GM23248 (cell line): ENCODE data around the gene MCF2L. TPM values are rescaled to one million over a fixed set of nuclear protein-coding genes. Genes with fewer than 3 reads are reported as not detected.
A peak's percentile ranks its signal among the peaks of the same experiment; 100 is the strongest.

Source experiments
- DNase-seq: peaks from one replicate; pipeline ENCODE4 v3.0.0-alpha.2; 2015
- H2AFZ ChIP-seq: fragments of 200-600 bp; sonication (generic); 2 replicates; pipeline ENCODE4 v1.6.1; 2016; ENCODE audit warnings: antibody characterized with exemption
- H3F3A ChIP-seq: fragments of 200-600 bp; sonication (generic); 2 replicates; pipeline ENCODE4 v1.6.1; 2016; ENCODE audit warnings: mild to moderate bottlenecking, antibody characterized with exemption, mixed run types; ENCODE audit not compliant: insufficient read depth
- H3K27ac ChIP-seq: fragments of 200-600 bp; sonication (generic); 2 replicates; pipeline ENCODE4 v1.5.1; 2016; ENCODE audit warnings: mild to moderate bottlenecking
- H3K27me3 ChIP-seq: fragments of 200-600 bp; sonication (generic); replicated peaks from 2 replicates; pipeline ENCODE4 v1.6.1; 2016; ENCODE audit warnings: mild to moderate bottlenecking; ENCODE audit not compliant: insufficient read depth
- H3K36me3 ChIP-seq: fragments of 200-600 bp; sonication (generic); 2 replicates; pipeline ENCODE4 v1.6.1; 2016; ENCODE audit warnings: low read depth, mild to moderate bottlenecking
- H3K4me1 ChIP-seq: fragments of 200-600 bp; sonication (generic); 2 replicates; pipeline ENCODE4 v1.6.1; 2016; ENCODE audit warnings: mild to moderate bottlenecking; ENCODE audit not compliant: insufficient read depth
- H3K4me2 ChIP-seq: fragments of 200-600 bp; sonication (generic); one replicate; pipeline ENCODE4 v1.6.1; 2016; ENCODE audit warnings: mild to moderate bottlenecking; ENCODE audit not compliant: unreplicated experiment
- H3K4me3 ChIP-seq: fragments of 200-600 bp; sonication (generic); 2 replicates; pipeline ENCODE4 v1.5.1; 2016; ENCODE audit warnings: mild to moderate bottlenecking
- H3K79me2 ChIP-seq: fragments of 200-600 bp; sonication (generic); 2 replicates; pipeline ENCODE4 v1.6.1; 2016; ENCODE audit warnings: mild to moderate bottlenecking; ENCODE audit not compliant: insufficient read depth
- H3K9ac ChIP-seq: fragments of 200-600 bp; sonication (generic); 2 replicates; pipeline ENCODE4 v1.6.1; 2016; ENCODE audit warnings: mild to moderate bottlenecking
- H3K9me2 ChIP-seq: fragments of 200-600 bp; sonication (generic); 2 replicates; pipeline ENCODE4 v1.6.1; 2016; ENCODE audit warnings: mixed run types, mild to moderate bottlenecking, moderate library complexity; ENCODE audit not compliant: insufficient read depth
- H3K9me3 ChIP-seq: fragments of 200-600 bp; sonication (generic); one replicate; pipeline ENCODE4 v1.6.1; 2017; ENCODE audit warnings: low read depth
- H4K20me1 ChIP-seq: fragments of 200-600 bp; sonication (generic); 2 replicates; pipeline ENCODE4 v1.6.0; 2016; ENCODE audit not compliant: insufficient read depth
- EZH2 ChIP-seq: fragments of 200-600 bp; sonication (generic); IDR thresholded peaks from 2 replicates; pipeline ENCODE4 v1.6.1; 2018; ENCODE audit warnings: antibody characterized with exemption, mild to moderate bottlenecking; ENCODE audit not compliant: insufficient read depth, poor library complexity, severe bottlenecking
- EZH2phosphoT487 ChIP-seq: fragments of 200-600 bp; sonication (generic); IDR thresholded peaks from 2 replicates; pipeline ENCODE4 v1.6.1; 2018; ENCODE audit warnings: antibody characterized with exemption, moderate library complexity, mild to moderate bottlenecking, low read depth; ENCODE audit not compliant: insufficient read depth
- WGBS, 2 experiments: methylation state at CpG; one replicate each; pipeline ENCODE4 v1.1.6; 2015 to 2017; ENCODE audit warnings: low lambda C conversion rate in 2 of 2, low coverage in 1 of 2; ENCODE audit errors: missing lambda C conversion rate in 2 of 2; 5-methylcytosine and 5-hydroxymethylcytosine counted together
- in situ Hi-C: fragments of 300-500 bp; cut with MboI; formaldehyde crosslinking; loops from 2 replicates; pipeline ENCODE4 v1.15.0; 2020
- polyA plus RNA-seq: library from polyadenylated mRNA; unstranded; fragments of >200 nt; fragmentation: Nextera tagmentation; extraction: Ambion mirVana; gene quantifications from 2 replicates; pipeline ENCODE4 v1.2.1, GENCODE V29; 2016
- total RNA-seq: library from RNA; depleted of rRNA; stranded (reverse); fragments of >200 nt; shearing (Covaris generic); gene quantifications from 2 replicates; pipeline ENCODE4 v1.2.3, GENCODE V29; 2014

MCF2L gene
- total and polyA plus RNA-seq, 2 experiments from 2014 or later, result not detected

GRCh38 chr13:113047587-113047986, 78.6 kb downstream of the MCF2L start:
- no peaks in the 10 kb centered on the region for H4K20me1 ChIP-seq
- H2AFZ ChIP-seq, result no peak overlapping the region
- H3K9me2 ChIP-seq, result no peaks in the 10 kb centered on the region
- 77 to 79% methylated on average over 19 to 31 of the region's 31 CpGs for WGBS, 2 experiments
- no peaks in the 10 kb centered on the region for H3K79me2 ChIP-seq
- H3K4me3 ChIP-seq, result no peak overlapping the region
- no peak overlapping the region for H3K9ac ChIP-seq
- H3K27me3 ChIP-seq, result peaks cover 49% of the 10 kb centered on the region
- H3K4me1 ChIP-seq, result no peaks in the 10 kb centered on the region
- no peak for DNase-seq
- in situ Hi-C loops, result no loop called here
- TF ChIP-seq EZH2phosphoT487 (no peak), EZH2 (no peak)
- H3K4me2 ChIP-seq, result no peak overlapping the region
- no peak overlapping the region for H3K27ac ChIP-seq
- no peaks in the 10 kb centered on the region for H3K9me3 ChIP-seq
- H3K36me3 ChIP-seq, result no peaks in the 10 kb centered on the region
- no peaks in the 10 kb centered on the region for H3F3A ChIP-seq

GRCh38 chr13:113048766-113049165, 79.8 kb downstream of the MCF2L start:
- H2AFZ ChIP-seq, result no peak overlapping the region
- no peaks in the 10 kb centered on the region for H3K36me3 ChIP-seq
- H3K9ac ChIP-seq, result no peak overlapping the region
- no peak for DNase-seq
- H3F3A ChIP-seq, result no peaks in the 10 kb centered on the region
- no peaks in the 10 kb centered on the region for H3K79me2 ChIP-seq
- TF ChIP-seq EZH2 (no peak), EZH2phosphoT487 (no peak)
- WGBS, 2 experiments, result 64 to 68% methylated on average over 7 of the region's 7 CpGs
- H3K4me2 ChIP-seq, result no peak overlapping the region
- no peaks in the 10 kb centered on the region for H3K9me3 ChIP-seq
- H3K4me1 ChIP-seq, result no peaks in the 10 kb centered on the region
- H3K4me3 ChIP-seq, result no peak overlapping the region
- no peaks in the 10 kb centered on the region for H3K9me2 ChIP-seq
- H3K27me3 ChIP-seq, result peaks cover 47% of the 10 kb centered on the region
- in situ Hi-C loops, result no loop called here
- H3K27ac ChIP-seq, result no peak overlapping the region
- no peaks in the 10 kb centered on the region for H4K20me1 ChIP-seq

GRCh38 chr13:113049521-113049941, 80.5 kb downstream of the MCF2L start:
- in situ Hi-C loops, result no loop called here
- peak; percentile 17 for DNase-seq
- no peak overlapping the region for H3K4me2 ChIP-seq

GRCh38 chr13:113049981-113050380, 81.0 kb downstream of the MCF2L start:
- H3K9me2 ChIP-seq, result no peaks in the 10 kb centered on the region
- TF ChIP-seq EZH2phosphoT487 (no peak), EZH2 (no peak)
- in situ Hi-C loops, result no loop called here
- H3K79me2 ChIP-seq, result no peaks in the 10 kb centered on the region
- H2AFZ ChIP-seq, result no peak overlapping the region
- H3F3A ChIP-seq, result no peaks in the 10 kb centered on the region
- 45 to 55% methylated on average over 8 of the region's 8 CpGs for WGBS, 2 experiments
- no peaks in the 10 kb centered on the region for H4K20me1 ChIP-seq
- no peak overlapping the region for H3K4me2 ChIP-seq
- no peaks in the 10 kb centered on the region for H3K36me3 ChIP-seq
- no peak overlapping the region for H3K27ac ChIP-seq
- H3K9me3 ChIP-seq, result no peaks in the 10 kb centered on the region
- H3K27me3 ChIP-seq, result peaks cover 53% of the 10 kb centered on the region
- no peak for DNase-seq
- no peak overlapping the region for H3K4me3 ChIP-seq
- no peak overlapping the region for H3K9ac ChIP-seq
- no peaks in the 10 kb centered on the region for H3K4me1 ChIP-seq

More at GRCh38 chr13:113049521-113049941, 80.5 kb downstream of the MCF2L start:
- Histone ChIP-seq H3K9me3 (no peaks in the 10 kb centered on the region), H3K27me3 (peaks cover 49% of the 10 kb centered on the region), H3K27ac (no peak overlapping the region), H3K9me2 (no peaks in the 10 kb centered on the region), H3K36me3 (no peaks in the 10 kb centered on the region), H3F3A (no peaks in the 10 kb centered on the region), H3K4me3 (no peak overlapping the region), H3K4me1 (no peaks in the 10 kb centered on the region), H2AFZ (no peak overlapping the region), H4K20me1 (no peaks in the 10 kb centered on the region), H3K79me2 (no peaks in the 10 kb centered on the region), H3K9ac (no peak overlapping the region)
- TF ChIP-seq EZH2phosphoT487 (no peak), EZH2 (no peak)
- WGBS, 2 experiments, result 26% methylated on average over 12 to 13 of the region's 13 CpGs
